NOMO-1 (cell line): Measurements from ENCODE around the gene MAST2.
"Not testable (repeated sequence)": the region's sequence is repeated elsewhere in the genome, so short reads cannot be mapped to it uniquely, and the experiment has no call there.

Experiments
- DNase-seq, 2 experiments: peaks; one replicate each; lab custom pipeline; 2025; ENCODE audit not compliant: unreplicated experiment in 2 of 2; lab: John Stamatoyannopoulos, UW

Gene MAST2

DNA sequence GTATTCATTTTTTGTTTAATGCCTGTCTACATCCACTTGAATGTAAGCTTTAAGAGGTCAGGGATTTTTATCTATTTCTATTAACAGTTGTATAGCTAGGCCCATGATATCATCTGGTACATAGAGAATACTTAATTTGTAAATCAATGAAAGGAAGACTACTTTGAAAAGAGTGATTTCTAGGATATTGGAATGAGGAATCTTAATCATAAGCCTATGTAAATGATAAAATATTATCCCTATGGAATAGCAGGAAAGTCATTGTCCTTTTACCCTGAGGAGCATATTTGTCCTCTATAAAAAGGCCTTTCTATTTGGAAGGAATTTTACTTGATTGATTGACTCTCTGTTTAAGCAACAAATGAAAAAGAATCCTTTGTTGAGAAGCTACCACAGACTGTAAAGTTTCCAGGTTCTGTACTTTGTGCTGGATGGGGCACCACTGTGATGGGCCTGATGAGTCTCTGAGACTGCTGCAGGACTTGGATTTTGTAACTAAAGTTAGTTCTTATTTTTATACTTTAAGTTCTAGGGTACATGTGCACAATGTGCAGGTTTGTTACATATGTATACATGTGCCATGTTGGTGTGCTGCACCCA is 53.8 kb downstream of the MAST2 start:
- DNase-seq = no peak

DNA sequence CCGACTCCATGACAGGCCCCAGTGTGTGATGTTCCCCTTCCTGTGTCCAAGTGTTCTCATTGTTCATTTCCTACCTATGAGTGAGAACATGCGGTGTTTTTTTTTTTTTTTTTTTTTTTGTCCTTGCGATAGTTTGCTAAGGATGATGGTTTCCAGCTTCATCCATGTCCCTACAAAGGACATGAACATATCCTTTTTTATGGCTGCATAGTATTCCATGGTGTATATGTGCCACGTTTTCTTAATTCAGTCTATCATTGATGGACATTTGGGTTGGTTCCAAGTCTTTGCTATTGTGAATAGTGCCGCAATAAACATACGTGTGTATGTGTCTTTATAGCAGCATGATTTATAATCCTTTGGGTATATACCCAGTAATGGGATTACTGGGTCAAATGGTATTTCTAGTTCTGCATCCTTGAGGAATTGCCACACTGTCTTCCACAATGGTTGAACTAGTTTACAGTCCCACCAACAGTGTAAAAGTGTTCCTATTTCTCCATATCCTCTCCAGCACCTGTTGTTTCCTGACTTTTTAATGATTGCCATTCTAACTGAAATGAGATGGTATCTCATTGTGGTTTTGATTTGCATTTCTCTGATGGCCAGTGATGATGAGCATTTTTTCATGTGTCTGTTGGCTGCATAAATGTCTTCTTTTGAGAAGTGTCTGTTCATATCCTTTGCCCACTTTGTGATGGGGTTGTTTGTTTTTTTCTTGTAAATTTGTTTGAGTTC is 54.5 kb downstream of the MAST2 start:
- DNase-seq = not testable (repeated sequence)

- DNase-seq = no peak
Observed at GRCh38 chr1:45859221-45859620, 55.8 kb downstream of the MAST2 start.

DNA sequence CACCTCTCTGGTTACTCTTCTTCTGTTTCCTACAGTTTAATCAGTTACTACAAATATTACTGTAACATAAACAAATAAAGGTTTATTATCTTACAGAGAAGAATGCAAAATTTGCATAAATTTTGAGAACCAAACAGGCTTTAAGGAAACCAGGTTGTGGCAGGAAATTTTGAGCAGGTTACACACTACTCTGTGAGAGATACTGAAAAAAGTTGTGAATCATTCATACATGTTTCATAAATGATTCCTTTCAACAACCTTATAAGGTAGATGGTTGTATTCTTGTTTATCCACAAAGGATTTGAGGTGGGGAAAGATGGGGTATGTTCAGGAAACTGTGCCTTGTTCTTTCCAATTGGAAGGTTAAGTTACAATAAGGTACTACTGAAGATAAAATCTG is 58.6 kb downstream of the MAST2 start:
- DNase-seq = no peak

DNA sequence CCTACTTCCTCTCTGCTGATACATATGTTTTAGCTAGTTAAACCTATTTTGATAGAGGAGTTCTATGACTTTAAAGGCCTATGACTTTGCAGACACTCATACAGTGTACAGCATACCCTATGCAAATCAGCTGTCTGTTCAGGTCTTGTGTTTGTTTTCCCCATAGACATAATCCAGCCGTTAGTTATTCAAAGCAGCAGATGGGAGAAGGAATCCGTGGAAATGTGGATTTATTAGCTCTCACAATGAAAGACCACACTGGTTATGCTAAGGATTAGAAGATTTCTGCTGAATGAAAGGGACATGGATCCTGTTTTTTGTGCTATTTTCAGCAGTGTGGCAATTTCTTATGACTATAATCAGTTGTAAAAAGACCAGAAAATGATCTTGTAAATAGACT is 59.8 kb downstream of the MAST2 start:
- no peak for DNase-seq

GRCh38 chr1:45864167-45865106 is 61.0 kb downstream of the MAST2 start:
- DNase-seq = no peak

DNA sequence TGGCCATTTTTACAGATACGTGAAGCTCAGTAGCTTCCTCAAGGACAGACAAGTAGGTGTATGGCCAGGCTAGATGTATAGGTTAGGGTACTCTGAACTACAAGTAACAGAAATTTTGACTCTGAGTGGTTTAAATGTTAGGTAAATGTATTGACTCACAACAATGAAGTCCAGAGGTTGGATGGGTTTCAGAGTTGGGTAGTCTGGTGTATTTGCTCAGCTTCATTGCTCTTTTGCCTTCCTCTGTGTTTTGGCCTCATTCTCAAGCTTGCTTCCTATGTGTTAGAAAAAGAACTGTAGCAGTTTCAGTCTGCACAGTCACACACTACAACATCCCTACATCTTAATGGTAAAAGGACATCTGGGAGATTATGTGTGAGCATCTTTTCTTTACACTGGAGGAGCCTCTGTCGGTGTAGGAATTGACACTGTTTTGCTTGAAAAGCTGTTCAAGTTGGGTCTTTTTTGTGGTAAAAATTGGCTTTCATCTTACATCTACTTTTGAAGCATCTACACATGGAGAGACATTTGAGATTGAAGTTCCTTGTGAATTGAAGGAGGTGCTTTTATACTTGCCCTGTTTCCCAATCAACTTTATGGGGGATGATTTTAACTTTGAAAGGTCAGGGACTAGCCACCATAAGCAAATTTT is 64.4 kb downstream of the MAST2 start:
- DNase-seq = no peak

DNA sequence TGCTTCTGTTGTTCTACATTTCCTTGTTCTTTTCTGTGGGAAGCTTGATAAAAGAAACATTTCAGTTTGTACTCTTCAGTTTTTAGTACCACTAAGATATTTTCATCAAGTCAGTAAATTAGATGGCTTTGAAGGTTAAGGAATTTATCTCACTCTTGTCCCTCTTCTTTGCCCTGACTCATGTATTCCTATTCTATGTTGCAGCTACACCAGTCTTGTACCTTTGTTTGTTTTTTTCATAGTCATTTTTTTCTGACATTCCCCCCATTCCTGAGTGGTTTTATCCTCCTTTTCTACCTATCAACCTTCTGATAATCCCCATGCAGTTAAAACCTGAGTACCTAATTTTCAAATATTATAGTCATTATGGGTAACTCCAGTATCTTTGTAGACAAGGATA is 65.4 kb downstream of the MAST2 start:
- no peak for DNase-seq

GRCh38 chr1:45870500-45870899 is 67.1 kb downstream of the MAST2 start:
- DNase-seq = no peak

GRCh38 chr1:45872173-45872801 is 68.9 kb downstream of the MAST2 start:
- not testable (repeated sequence) for DNase-seq

GRCh38 chr1:45876000-45876617 is 72.7 kb downstream of the MAST2 start:
- no peak for DNase-seq

- DNase-seq = no peak
Observed at GRCh38 chr1:45877264-45877663, 73.9 kb downstream of the MAST2 start.

DNA sequence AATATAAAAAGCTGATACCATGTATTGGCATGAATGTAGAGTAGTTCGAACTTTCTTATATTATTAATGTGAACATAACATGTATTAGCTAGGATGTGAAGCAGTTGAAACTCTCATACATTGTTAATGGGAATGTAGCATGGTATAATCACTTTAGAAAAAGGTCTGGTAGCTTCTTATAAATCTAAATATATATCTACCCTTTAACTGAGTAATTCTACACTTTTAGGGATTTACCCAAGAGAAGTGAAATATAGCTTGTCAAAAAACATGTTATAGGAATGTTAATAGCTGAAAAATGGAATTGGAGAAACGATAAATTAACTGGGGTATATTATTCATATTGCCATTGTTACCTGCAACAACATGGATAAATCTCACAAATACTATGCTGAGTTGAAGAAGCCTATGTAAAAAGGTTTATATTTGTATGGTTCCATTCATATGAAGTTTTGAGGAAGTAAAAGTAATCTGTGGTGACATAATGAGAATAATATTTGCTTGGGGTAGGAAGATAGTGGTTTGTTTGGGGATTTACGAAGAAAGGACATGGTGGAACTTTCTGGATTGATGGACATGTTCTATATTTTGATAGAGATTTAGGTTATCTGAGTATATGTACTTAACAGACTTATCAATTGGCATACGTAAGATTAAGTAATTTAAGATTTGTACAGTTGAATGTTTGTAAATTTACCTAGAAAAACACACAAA is 76.6 kb downstream of the MAST2 start:
- DNase-seq = peak in 1 of 2 experiments; percentile 37

DNA sequence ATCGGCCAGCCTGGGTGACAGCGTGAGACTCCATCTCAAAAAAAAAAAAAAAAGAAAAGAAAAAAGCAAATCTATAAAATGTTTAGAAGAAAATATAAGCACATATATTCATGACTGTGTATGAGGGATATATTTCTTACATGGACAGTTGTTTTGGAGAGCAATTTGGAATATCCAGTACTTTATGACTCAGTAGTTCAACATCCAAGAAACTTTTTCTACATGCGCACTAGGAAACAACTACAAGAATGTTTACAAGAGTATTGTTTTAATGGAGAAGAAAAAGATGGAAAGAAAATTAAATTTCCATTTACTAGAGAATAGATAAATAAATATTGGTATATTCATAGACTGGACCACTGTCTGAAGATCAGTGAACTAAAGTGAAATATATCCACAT is 77.5 kb downstream of the MAST2 start:
- DNase-seq = no peak

DNA sequence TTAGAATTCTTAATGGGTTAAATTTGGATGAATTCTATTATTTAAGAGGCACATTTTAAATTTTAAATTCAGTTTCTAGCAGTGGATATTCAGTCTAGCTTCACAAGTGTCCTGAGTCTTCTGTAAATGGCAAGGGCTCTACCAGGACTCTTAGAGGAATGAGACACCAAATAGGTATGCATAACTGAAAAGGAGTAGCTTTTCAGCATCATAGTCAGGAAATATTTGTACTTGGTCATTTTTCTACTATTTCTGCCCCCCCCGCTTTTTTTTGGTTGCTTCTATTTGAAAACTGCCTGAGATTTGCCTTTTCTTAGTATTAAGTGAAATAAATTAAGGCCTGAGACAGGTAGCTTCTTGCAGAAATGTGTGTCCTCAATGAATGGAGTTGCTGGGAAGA is 80.2 kb downstream of the MAST2 start:
- no peak for DNase-seq

DNA sequence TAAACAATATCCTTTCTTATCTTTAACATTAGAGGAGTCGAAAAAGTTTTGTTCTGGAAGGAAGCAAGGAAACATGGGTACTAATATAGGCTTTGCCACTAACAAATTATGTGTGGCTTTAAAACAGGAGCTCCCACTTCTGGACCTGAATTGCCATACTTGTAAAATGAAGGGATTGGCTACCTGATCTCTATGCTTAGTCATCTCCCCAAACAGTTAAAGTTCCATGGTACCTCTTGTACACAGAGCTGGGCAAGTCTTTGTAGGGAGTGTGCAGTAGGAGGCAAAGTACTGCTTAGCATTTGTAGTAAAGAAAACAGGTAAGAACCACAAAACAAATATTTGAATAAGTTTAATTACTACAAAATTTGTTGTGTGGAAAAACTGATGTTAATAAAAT is 81.3 kb downstream of the MAST2 start:
- no peak for DNase-seq

GRCh38 chr1:45886229-45886628 is 82.8 kb downstream of the MAST2 start:
- DNase-seq = no peak

- DNase-seq = no peak
Observed at GRCh38 chr1:45887156-45887842, 83.9 kb downstream of the MAST2 start.

DNA sequence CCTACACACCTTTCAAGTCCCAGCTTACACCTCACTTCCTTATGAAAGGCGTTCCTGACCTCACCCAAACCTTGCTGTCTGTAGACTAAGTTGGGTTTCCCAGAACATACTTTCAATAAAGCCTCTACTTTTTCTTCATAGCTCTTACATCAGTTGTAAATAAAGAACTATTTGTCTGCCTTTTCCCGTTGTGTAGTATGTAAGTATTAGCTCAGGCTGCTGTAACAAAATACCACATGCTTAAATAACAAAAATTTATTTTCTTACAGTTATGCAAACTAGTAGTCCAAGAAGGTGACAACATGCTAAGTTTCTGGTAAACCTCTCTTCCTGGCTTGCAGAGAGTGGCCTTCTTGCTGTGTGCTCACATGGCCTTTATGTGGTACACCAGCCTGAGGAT is 86.7 kb downstream of the MAST2 start:
- DNase-seq = no peak
